Tibial nerve (tissue), 4 donors: ENCODE data around the gene RNU1-3.
"Not testable (repeated sequence)": the region's sequence is repeated elsewhere in the genome, so short reads cannot be mapped to it uniquely, and the experiment has no call there.

Experiments used
- EP300 ChIP-seq, 2 donors: sonication (generic); formaldehyde crosslinking; IDR thresholded peaks; one replicate each; pipeline ENCODE4 v1.6.1; 2017; ENCODE audit warnings: antibody characterized with exemption in 2 of 2, mild to moderate bottlenecking in 1 of 2
- POLR2A ChIP-seq, 2 donors: fragments of 450-650 bp; IDR thresholded peaks; one replicate each; pipeline ENCODE4 v1.6.1; 2017; ENCODE audit warnings: antibody characterized with exemption in 2 of 2, mild to moderate bottlenecking in 2 of 2, moderate library complexity in 2 of 2
- TF ChIP-seq, protein P1 (sequence below), 5 experiments: fragments of 200-600 bp in 3 of 5; fragments of 450-650 bp in 2 of 5; sonication (generic) in 3 of 5; IDR thresholded peaks; one replicate each; pipeline ENCODE4 v1.5.1; 2016 to 2019; ENCODE audit warnings: antibody characterized with exemption in 5 of 5, mild to moderate bottlenecking in 3 of 5, moderate library complexity in 2 of 5

DNA sequence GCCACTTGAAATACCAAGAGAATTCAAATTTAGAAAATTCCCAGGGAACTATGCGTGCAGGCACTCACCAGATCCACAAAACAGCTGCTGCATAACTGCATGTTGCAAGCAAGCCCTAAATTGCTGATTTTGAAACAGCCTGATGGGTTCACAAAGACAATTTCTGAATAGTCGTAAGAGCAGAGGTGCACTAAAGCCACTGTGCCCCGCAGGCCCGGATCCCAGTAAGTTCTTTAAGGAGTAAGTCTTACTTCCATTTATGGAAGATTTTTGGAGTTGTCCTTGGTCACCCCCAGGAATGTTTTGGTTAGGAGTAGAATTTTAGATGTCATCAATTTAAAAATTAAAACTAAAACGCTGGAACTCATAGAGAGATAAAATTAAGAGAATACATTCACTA, 7.2 kb upstream of the RNU1-3 start:
- not testable (repeated sequence) for TF ChIP-seq POLR2A, EP300 (IDR thresholded peaks at IDR 0.05)
- TF ChIP-seq, protein P1, sequence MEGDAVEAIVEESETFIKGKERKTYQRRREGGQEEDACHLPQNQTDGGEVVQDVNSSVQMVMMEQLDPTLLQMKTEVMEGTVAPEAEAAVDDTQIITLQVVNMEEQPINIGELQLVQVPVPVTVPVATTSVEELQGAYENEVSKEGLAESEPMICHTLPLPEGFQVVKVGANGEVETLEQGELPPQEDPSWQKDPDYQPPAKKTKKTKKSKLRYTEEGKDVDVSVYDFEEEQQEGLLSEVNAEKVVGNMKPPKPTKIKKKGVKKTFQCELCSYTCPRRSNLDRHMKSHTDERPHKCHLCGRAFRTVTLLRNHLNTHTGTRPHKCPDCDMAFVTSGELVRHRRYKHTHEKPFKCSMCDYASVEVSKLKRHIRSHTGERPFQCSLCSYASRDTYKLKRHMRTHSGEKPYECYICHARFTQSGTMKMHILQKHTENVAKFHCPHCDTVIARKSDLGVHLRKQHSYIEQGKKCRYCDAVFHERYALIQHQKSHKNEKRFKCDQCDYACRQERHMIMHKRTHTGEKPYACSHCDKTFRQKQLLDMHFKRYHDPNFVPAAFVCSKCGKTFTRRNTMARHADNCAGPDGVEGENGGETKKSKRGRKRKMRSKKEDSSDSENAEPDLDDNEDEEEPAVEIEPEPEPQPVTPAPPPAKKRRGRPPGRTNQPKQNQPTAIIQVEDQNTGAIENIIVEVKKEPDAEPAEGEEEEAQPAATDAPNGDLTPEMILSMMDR (IDR thresholded peaks at IDR 0.05), result not testable (repeated sequence)
